ENCODE results near the gene ZG16B.

Gene ZG16B

GRCh38 chr16:2804728-2805127 is 25.4 kb upstream of the ZG16B start:
- no peak for DNase-seq (ENCODE audit: extremely low read depth in 1 of 2, low read depth in 1 of 2)

- DNase-seq (ENCODE audit: extremely low read depth in 1 of 2, low read depth in 1 of 2) = no peak
Measured at GRCh38 chr16:2806286-2806685, 23.8 kb upstream of the ZG16B start.

GRCh38 chr16:2808181-2808580 is 21.9 kb upstream of the ZG16B start:
- no peak for DNase-seq (ENCODE audit: extremely low read depth in 1 of 2, low read depth in 1 of 2)

GRCh38 chr16:2809149-2809760 is 20.8 kb upstream of the ZG16B start:
- no peak for DNase-seq (ENCODE audit: extremely low read depth in 1 of 2, low read depth in 1 of 2)

GRCh38 chr16:2810651-2811050 is 19.5 kb upstream of the ZG16B start:
- no peak for DNase-seq (ENCODE audit: extremely low read depth in 1 of 2, low read depth in 1 of 2)

- DNase-seq (ENCODE audit: extremely low read depth in 1 of 2, low read depth in 1 of 2) = no peak
Measured at GRCh38 chr16:2811703-2812471, 18.2 kb upstream of the ZG16B start.

GRCh38 chr16:2813771-2814221 is 16.3 kb upstream of the ZG16B start:
- DNase-seq (ENCODE audit: extremely low read depth in 1 of 2, low read depth in 1 of 2) = no peak

GRCh38 chr16:2814551-2815298 is 15.4 kb upstream of the ZG16B start:
- DNase-seq (ENCODE audit: extremely low read depth in 1 of 2, low read depth in 1 of 2) = no peak

- DNase-seq (ENCODE audit: extremely low read depth in 1 of 2, low read depth in 1 of 2) = no peak
Measured at GRCh38 chr16:2815299-2815771, 14.8 kb upstream of the ZG16B start.

GRCh38 chr16:2816751-2817339 is 13.3 kb upstream of the ZG16B start, which contains the start of gene PRSS21:
TSS of gene PRSS21 (plus strand) at chr16:2817237. CDS start at chr16:2817269, 32 bp downstream.
- DNase-seq (ENCODE audit: extremely low read depth in 1 of 2, low read depth in 1 of 2) = no peak

GRCh38 chr16:2817340-2818271 is 12.5 kb upstream of the ZG16B start:
- no peak for DNase-seq (ENCODE audit: extremely low read depth in 1 of 2, low read depth in 1 of 2)

GRCh38 chr16:2818272-2818876 is 11.7 kb upstream of the ZG16B start:
- no peak for DNase-seq (ENCODE audit: extremely low read depth in 1 of 2, low read depth in 1 of 2)

GRCh38 chr16:2819179-2819938 is 10.7 kb upstream of the ZG16B start:
- no peak for DNase-seq (ENCODE audit: extremely low read depth in 1 of 2, low read depth in 1 of 2)

GRCh38 chr16:2819939-2820835 is 9.9 kb upstream of the ZG16B start:
- DNase-seq (ENCODE audit: extremely low read depth in 1 of 2, low read depth in 1 of 2) = no peak

GRCh38 chr16:2820836-2821486 is 9.1 kb upstream of the ZG16B start:
- DNase-seq (ENCODE audit: extremely low read depth in 1 of 2, low read depth in 1 of 2) = no peak

GRCh38 chr16:2821487-2822157 is 8.5 kb upstream of the ZG16B start:
- no peak for DNase-seq (ENCODE audit: extremely low read depth in 1 of 2, low read depth in 1 of 2)

- no peak for DNase-seq (ENCODE audit: extremely low read depth in 1 of 2, low read depth in 1 of 2)
Measured at GRCh38 chr16:2822158-2822495, 8.0 kb upstream of the ZG16B start.

All from activated CD8-positive, alpha-beta memory T cell treated with anti-CD3 and anti-CD28 coated beads for 1 hour (primary cell).